SIG-M5 treated with dmso at 0.1 percent for 504 hours (cell line): ENCODE results near the gene RASSF6.
"Not testable (repeated sequence)": the region's sequence is repeated elsewhere in the genome, so short reads cannot be mapped to it uniquely, and the experiment has no call there.

Experiments
- DNase-seq: peaks from one replicate; lab custom pipeline; 2025; ENCODE audit not compliant: unreplicated experiment; lab: John Stamatoyannopoulos, UW

RASSF6 gene

DNA sequence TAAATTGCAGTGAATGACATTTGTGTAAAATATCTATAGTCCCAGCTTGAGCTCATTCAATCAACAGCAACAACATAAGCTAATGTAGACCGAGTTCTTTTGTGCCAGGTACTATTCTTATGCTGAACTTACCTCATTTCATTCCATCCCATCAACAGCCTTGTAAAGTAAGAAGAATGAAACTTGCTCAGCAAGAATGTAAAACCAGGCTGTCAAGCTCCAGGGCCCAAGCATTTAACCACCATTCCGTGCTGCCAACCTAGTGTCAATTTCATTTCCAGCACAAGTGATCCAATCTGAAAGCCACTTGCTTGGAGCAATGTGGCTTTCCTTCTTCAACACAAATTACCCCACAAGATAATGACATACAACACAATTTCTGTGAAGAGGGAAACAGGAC is 36.6 kb downstream of the RASSF6 start:
- no peak for DNase-seq

DNA sequence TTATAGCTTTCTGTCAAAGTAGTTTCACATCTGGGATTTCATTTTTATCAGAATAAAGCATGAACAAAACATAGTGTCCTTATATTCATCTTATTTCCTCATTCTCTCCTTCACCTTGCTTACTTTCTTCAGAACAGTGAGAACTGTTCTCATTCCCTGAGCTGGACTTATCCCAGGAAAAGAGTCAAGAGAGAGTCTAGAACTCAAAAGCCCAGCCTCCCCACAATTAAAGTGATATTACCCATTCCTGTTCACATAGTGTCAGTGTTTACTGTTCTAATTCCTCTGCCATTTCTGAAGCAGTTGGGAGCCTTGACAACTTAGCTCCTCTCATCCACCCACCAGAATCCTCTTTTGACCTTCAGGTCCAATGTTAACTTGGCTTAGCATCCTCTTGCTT is 42.9 kb downstream of the RASSF6 start:
- DNase-seq: no peak

DNA sequence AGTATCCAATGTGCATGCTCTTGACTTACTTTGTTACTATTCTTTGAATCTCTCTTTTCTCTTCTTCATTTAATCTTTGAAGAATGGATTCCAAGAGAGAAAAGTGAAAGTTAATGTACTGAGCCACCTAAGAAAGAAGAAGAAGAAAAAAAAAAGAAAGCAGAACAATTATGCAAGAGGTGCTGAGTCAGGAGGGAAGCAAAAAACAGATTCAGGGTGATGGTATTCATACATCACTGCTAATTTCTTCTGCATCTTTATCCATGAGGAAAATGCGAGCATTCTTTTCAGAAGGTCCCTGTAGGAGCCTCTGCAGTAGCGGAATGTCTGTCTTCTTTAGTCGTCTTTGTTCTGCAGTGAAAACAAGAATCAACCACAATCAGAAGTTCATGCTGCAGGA is 43.9 kb downstream of the RASSF6 start:
- no peak for DNase-seq

DNA sequence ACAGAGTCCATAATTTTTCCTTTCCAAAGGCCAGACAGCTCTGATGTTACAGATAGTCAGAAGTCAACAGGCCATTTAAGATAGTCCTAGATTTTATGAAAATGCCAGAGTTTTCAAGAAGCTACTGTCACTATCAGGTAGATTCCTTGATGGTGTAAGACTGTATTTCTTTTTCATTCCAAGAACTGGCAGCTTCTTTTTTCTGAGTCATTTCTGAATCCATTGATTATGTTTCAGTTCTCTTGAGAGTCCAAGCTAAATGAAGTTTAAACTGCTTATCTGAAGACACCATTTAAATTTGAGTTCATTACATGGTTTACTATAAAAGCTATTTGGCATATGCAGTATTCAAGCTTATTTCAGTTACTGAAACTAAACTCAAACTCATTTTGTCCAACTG is 44.6 kb downstream of the RASSF6 start:
- no peak for DNase-seq

DNA sequence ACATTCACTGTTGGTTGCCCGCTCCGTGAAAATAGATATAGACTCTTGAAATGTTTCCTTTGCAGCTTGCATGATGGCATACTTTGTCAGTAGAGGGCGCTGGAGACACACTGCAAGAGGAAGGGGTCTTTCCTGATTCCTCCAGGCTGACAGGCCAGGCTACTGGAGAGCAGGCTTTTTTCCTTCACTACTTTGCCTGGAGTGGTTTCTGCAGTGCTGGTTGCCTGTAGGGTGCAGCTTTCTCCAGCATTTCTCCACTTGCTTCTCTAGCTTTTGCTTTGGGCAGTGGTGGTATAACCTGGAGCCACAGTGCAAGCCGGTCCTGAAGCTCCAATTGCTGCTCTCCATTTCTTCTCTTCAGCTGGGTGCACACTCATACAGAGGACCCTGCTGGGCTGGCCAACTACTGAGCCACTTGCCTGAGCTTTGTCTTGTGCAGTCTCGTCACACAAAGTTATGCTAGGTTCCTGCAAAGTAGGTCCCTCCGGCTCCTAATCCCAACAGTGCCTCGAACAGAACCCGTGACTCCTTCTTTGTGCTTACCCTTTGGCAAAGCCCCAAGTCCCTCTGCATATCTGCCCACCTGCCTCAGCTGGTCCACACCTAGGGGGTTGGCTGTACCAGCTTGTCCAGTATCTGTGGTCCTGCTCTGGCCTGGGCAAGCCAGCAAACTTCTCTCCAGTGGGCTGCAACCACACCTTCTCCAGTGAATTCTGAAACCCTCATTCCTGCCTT is 46.3 kb downstream of the RASSF6 start:
- DNase-seq: peak; percentile 48

DNA sequence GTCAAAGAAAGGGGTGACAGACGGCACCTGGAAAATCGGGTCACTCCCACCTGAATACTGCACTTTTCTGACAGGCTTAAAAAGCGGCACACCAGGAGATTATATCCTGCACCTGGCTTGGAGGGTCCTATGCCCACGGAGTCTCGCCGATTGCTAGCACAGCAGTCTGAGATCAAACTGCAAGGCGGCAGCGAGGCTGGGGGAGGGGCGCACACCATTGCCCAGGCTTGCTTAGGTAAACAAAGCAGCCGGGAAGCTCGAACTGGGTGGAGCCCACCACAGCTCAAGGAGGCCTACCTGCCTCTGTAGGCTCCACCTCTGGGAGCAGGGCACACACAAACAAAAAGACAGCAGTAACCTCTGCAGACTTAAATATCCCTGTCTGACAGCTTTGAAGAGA is 69.4 kb downstream of the RASSF6 start:
- not testable (repeated sequence) for DNase-seq

DNA sequence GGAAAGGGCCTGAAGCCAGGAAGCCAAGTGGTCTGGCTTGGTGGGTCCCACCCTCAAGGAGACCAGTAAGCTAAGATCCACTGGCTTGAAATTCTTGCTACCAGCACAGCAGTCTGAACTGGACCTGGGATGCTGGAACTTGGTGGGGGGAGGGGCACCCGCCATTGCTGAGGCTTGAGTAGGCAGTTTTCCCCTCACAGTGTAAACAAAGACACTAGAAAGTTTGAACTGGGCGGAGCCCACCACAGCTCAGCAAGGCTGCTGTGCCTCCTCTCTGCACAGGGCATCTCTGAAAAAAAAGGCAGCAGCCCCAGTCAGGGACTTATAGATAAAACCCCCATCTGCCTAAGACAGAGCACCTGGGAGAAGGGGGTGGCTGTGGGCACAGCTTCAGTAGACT is 75.6 kb downstream of the RASSF6 start:
- no peak for DNase-seq

DNA sequence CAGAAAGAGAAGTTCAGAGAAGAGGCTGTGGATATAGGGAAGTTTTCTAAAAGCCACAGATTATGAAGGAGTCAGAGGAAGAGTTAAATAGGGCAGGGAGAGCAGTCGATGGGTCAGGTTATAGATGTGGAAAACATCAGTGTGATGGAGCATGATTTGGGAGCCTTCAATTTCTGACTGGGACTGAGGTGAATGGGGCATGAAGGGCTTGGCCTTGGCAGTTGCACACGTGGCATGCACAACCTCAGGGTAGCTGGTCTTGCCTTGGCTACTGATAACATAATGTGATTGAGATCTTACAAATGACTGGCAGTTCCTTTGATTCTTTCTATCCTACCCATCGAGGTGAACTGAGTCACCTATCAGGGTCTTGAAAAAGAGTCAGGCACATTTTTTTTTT is 79.0 kb downstream of the RASSF6 start:
- DNase-seq: no peak

DNA sequence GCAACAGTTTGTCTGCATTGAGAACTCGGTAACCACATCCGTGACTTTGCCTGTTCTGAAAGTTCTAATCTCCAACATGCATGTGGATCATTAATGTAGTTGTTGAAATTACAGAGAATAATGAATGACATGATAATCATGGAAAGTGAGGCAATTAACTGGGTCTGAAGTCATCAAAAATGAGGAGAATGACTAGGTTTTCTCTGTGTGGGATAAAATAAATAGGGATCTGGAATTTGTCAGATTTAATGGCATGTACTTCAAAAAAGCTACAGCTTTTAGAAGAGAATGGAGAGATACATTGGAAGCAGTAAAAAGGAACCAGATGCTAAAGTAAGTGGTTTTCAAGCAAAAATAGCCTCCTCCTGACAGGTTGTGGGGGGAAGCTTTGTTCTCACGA is 79.4 kb downstream of the RASSF6 start:
- no peak for DNase-seq

DNA sequence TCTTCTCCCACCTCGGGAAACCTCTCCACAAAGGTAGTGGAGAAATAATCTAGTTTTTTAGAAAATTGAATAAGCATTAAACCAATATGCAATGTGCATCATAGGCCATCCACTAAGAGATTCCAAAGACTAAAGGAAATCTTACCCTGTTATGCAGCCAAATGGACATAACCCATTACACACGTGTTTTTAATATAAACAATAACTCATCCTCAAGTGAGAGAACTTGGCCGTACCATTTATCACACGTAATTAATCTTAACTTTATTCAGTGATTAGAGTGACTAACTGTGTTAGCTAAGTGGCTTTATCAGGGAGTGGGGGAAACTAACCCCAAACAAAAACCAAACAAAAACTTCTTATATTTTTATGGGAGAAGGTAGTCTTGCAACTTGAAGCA is 80.8 kb downstream of the RASSF6 start:
- DNase-seq: no peak

DNA sequence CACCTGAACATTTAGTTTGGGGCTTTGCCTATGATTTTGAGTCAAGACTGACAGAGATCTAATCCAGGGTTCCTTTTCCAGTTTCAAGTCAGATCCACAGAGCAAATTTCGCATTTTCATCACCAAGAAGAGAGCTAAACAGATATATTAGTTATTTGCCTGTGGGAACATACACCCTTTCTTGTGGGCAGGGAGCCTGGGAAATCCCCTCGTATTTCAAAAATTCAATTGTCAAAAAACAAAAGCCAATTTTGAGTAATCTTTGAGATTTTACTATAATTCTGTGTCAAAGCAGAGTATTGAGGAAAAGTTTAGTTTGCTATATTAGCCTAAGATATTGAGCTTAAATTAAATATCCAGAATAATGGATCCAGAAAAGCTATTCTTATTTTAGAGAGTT is 82.1 kb downstream of the RASSF6 start:
- DNase-seq: no peak

DNA sequence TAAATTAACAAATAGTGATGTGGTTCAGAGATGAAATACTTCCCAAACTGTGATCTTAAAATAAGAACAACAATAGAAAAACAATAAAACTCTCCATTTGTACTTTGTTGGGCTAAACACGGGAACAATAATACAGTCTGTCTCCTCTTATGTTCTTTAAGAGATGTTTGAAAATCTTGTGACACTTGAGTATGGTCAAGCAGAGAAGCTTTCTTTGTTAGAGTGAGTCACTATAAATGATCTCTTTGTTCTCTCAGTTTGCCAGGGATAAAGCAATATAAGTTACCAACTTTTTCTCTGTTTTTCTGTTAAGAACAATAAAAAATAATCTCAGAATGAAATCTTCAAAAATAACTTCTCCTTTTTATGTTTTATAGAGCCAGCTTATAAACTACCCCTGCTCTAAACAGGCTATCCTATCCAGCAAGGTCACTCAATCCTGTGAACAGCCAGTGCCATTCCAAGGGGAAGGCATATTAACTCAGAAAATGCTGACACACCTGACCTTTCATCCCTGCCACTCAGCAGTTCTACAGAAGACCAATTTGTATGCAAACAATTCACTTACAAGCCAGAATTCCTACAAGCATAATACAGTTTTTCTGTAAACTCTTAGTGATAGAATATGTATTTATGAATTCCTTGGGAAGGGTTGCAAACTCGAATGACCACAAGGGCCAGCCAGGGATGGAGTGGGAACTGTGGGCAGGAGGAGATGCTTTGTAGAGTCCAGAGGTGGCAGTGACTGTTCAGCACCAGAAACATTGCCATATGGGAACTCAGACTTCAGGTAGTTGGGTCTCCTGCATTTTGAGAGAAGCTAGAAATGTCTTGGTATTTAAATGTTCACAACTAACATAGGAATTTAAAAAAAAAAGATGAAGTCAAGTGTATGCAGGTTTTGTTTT is 86.5 kb downstream of the RASSF6 start:
- DNase-seq: no peak

DNA sequence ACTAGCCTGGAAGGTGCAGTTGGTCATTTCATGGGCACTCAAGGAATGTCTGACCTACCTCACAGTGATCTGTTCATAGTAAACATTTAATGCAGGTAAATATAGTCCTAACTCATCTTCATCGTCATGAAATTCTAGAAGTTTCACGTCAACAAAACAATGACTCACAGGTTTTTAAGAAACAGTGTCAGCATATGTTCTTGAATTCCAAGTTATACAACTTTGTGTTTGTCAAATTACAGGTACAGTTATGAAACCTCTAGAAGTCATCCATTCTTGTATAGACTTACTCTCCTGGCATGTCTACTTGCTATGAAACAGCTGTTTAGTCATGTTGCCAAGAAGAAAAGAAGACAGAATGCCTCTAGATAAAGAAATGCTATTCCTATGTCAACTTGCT is 92.1 kb downstream of the RASSF6 start:
- DNase-seq: no peak

DNA sequence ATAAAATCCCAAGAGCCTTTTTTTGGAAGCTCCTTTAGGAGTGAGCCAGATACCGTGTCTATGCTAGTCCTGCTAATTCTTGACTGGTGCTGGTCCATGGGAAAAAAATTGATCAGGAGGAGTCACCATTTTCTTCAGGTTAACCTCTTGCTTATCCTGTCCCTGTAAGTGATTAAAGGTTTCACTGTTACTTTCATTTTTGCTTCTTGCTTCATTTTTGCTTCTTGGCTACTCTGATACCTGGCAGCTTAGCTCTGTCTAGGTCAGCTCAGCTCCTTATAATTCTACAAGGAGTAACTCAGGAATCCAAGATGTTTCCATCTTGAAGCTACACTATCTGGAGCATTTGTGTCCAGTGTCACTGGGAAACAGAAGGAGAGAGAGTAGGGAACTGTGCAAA is 93.0 kb downstream of the RASSF6 start:
- no peak for DNase-seq

DNA sequence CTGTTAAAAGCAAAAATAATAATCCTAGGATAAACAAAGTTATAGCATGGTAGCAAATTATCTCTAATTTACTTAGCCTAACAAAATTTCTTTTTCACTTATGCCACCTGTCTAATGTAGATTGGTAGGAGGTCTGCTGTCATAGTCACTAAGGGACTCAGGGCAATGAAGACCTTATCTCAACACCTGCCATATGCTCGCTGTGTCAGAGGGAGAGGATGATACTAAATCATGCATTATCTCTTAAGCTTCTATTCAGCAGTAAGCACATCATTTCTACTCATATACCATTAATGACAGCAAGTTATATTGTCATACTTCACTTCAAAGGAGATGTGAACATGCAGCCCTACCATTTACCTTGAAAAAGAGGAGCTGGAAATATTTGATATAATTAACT is 94.6 kb downstream of the RASSF6 start:
- DNase-seq: no peak

DNA sequence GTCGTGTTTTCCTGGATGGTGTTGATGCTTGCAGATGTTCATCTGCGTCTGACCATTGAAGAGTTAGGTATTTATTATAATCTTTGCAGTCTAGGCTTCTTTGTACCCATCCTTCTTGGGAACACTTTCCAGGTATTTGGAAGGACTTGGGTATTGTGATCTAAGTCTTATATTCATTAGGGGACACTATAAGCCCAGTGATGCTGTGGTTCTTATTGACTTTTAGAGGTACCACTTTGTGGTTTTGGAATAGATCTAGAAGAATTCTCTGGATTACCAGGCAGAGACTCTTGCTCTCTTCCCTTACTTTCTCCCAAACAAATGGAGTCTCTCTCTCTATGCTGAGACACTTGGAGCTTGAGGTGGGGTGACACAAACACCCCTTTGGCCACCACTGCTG is 97.1 kb downstream of the RASSF6 start:
- no peak for DNase-seq
